HG03558 (cell line): ENCODE results near the gene FIBCD1.

Source experiments
- ATAC-seq: cut with Tn5 transposase; IDR thresholded peaks from one replicate; pipeline ENCODE4 v1.9.1; 2021; ENCODE audit warnings: moderate number of reproducible peaks; ENCODE audit not compliant: unreplicated experiment; ENCODE audit errors: extremely low read depth

FIBCD1 gene

GRCh38 chr9:130899051-130899748 is 39.8 kb downstream of the FIBCD1 start:
- no peak for ATAC-seq

- ATAC-seq, result no peak
Measured at GRCh38 chr9:130898552-130898852, 40.5 kb downstream of the FIBCD1 start.

- no peak for ATAC-seq
Measured at GRCh38 chr9:130897848-130898551, 41.0 kb downstream of the FIBCD1 start.

GRCh38 chr9:130897105-130897751 is 41.8 kb downstream of the FIBCD1 start:
- no peak for ATAC-seq

- ATAC-seq, result no peak
Measured at GRCh38 chr9:130896233-130897014, 42.6 kb downstream of the FIBCD1 start, which contains the start of gene QRFP. Gene QRFP, minus strand, starts transcription at chr9:130896812. Its CDS starts 2,974 bp downstream, at chr9:130893838.

- no peak for ATAC-seq
Measured at GRCh38 chr9:130895481-130896232, 43.4 kb downstream of the FIBCD1 start.

GRCh38 chr9:130895038-130895437 is 44.0 kb downstream of the FIBCD1 start:
- ATAC-seq, result no peak

GRCh38 chr9:130894546-130894945 is 44.5 kb downstream of the FIBCD1 start:
- no peak for ATAC-seq

- no peak for ATAC-seq
Measured at GRCh38 chr9:130893341-130894101, 45.5 kb downstream of the FIBCD1 start.

GRCh38 chr9:130892477-130893304 is 46.4 kb downstream of the FIBCD1 start:
- ATAC-seq, result no peak

GRCh38 chr9:130891688-130892476 is 47.2 kb downstream of the FIBCD1 start:
- ATAC-seq, result no peak

- no peak for ATAC-seq
Measured at GRCh38 chr9:130890870-130891687, 48.0 kb downstream of the FIBCD1 start.

GRCh38 chr9:130890124-130890523 is 48.9 kb downstream of the FIBCD1 start:
- no peak for ATAC-seq

GRCh38 chr9:130888146-130888885 is 50.7 kb downstream of the FIBCD1 start:
- no peak for ATAC-seq

GRCh38 chr9:130887494-130888144 is 51.4 kb downstream of the FIBCD1 start:
- no peak for ATAC-seq

- no peak for ATAC-seq
Measured at GRCh38 chr9:130886981-130887380, 52.1 kb downstream of the FIBCD1 start.
